Measurements from ENCODE around the gene PSKH1. TPM values are rescaled to one million over a fixed set of nuclear protein-coding genes. Genes with fewer than 3 reads are reported as not detected.
A peak's percentile ranks its signal among the peaks of the same experiment; 100 is the strongest.

The PSKH1 gene
- total and polyA plus RNA-seq, 4 donors, result 8.3 to 23.8 (median 13.8) TPM

GRCh38 chr16:67847064-67847861 is 45.8 kb upstream of the PSKH1 start, which contains the start of gene CENPT:
TSS of gene CENPT (minus strand) at chr16:67847693. CDS start at chr16:67833859, 13,834 bp downstream.
- H3K27me3 ChIP-seq (ENCODE audit: control insufficient read depth in 4 of 4, insufficient read depth in 4 of 4, low read length in 3 of 4), result no peaks in the 10 kb centered on the region
- peak within 1 kb of the TSS; percentile 89 to 97 for H3K27ac ChIP-seq (ENCODE audit: low read depth in 1 of 2, low read length in 2 of 2)
- H3K4me3 ChIP-seq (ENCODE audit: low read depth in 1 of 3, low read length in 3 of 3), result peak within 1 kb of the TSS; percentile 80 to 92 (median 84)
- TF ChIP-seq CTCF (IDR thresholded peaks at IDR 0.05; ENCODE audit: low read depth, low read length, missing input control) (no peak), FOXA1 (IDR thresholded peaks at IDR 0.05) (no peak), HNF4G (IDR thresholded peaks at IDR 0.05) (no peak), MAX (IDR thresholded peaks at IDR 0.05) (no peak)
- H3K4me1 ChIP-seq (ENCODE audit: control insufficient read depth in 4 of 4, insufficient read depth in 4 of 4, low read length in 3 of 4), result peaks cover 14 to 53% (median 42%) of the 10 kb centered on the region in 4 donors
- peak; percentile 71 for DNase-seq (ENCODE audit: low spot score)
- no peaks in the 10 kb centered on the region for H3K36me3 ChIP-seq (ENCODE audit: control insufficient read depth in 4 of 4, insufficient read depth in 3 of 4, low read depth in 1 of 4, low read length in 3 of 4)
- H3K9ac ChIP-seq (ENCODE audit: low read depth in 1 of 2, low read length in 2 of 2), result peak within 1 kb of the TSS; percentile 81 to 95
- WGBS, result under 1% methylated on average over 62 of the region's 62 CpGs
- no peaks in the 10 kb centered on the region for H3K9me3 ChIP-seq (ENCODE audit: control insufficient read depth in 4 of 4, low read length in 3 of 4)

- H3K4me3 ChIP-seq (ENCODE audit: low read depth in 1 of 3, low read length in 3 of 3), result peak overlapping the region in 2 of 3 donors; percentile 84 to 92
- no peaks in the 10 kb centered on the region for H3K9me3 ChIP-seq (ENCODE audit: control insufficient read depth in 4 of 4, low read length in 3 of 4)
- WGBS, result 93% methylated on average over 11 of the region's 11 CpGs
- H3K36me3 ChIP-seq (ENCODE audit: control insufficient read depth in 4 of 4, insufficient read depth in 3 of 4, low read depth in 1 of 4, low read length in 3 of 4), result no peaks in the 10 kb centered on the region
- H3K9ac ChIP-seq (ENCODE audit: low read depth in 1 of 2, low read length in 2 of 2), result peak overlapping the region in 1 of 2 donors; percentile 95
- TF ChIP-seq HNF4G (IDR thresholded peaks at IDR 0.05) (no peak), SP1 (IDR thresholded peaks at IDR 0.05) (no peak)
- H3K27ac ChIP-seq (ENCODE audit: low read depth in 1 of 2, low read length in 2 of 2), result peak overlapping the region in 1 of 2 donors; percentile 28
- H3K27me3 ChIP-seq (ENCODE audit: control insufficient read depth in 4 of 4, insufficient read depth in 4 of 4, low read length in 3 of 4), result no peaks in the 10 kb centered on the region
- peaks cover 14 to 46% (median 38%) of the 10 kb centered on the region in 4 donors for H3K4me1 ChIP-seq (ENCODE audit: control insufficient read depth in 4 of 4, insufficient read depth in 4 of 4, low read length in 3 of 4)
- no peak for DNase-seq (ENCODE audit: low spot score)
Measured at GRCh38 chr16:67848118-67848517, 44.9 kb upstream of the PSKH1 start.

- H3K4me1 ChIP-seq (ENCODE audit: control insufficient read depth in 4 of 4, insufficient read depth in 4 of 4, low read length in 3 of 4), result peaks cover 8 to 23% (median 18%) of the 10 kb centered on the region in 4 donors
- no peak overlapping the region for H3K27ac ChIP-seq (ENCODE audit: low read depth in 1 of 2, low read length in 2 of 2)
- H3K27me3 ChIP-seq (ENCODE audit: control insufficient read depth in 4 of 4, insufficient read depth in 4 of 4, low read length in 3 of 4), result no peaks in the 10 kb centered on the region
- H3K9me3 ChIP-seq (ENCODE audit: control insufficient read depth in 4 of 4, low read length in 3 of 4), result no peaks in the 10 kb centered on the region
- WGBS, result 100% methylated on average over 3 of the region's 3 CpGs
- no peak for DNase-seq (ENCODE audit: low spot score)
- no peak overlapping the region for H3K9ac ChIP-seq (ENCODE audit: low read depth in 1 of 2, low read length in 2 of 2)
- H3K4me3 ChIP-seq (ENCODE audit: low read depth in 1 of 3, low read length in 3 of 3), result no peak overlapping the region
- no peaks in the 10 kb centered on the region for H3K36me3 ChIP-seq (ENCODE audit: control insufficient read depth in 4 of 4, insufficient read depth in 3 of 4, low read depth in 1 of 4, low read length in 3 of 4)
- TF ChIP-seq FOXA1 (IDR thresholded peaks at IDR 0.05) (no peak), REST (IDR thresholded peaks at IDR 0.05) (no peak), RAD21 (IDR thresholded peaks at IDR 0.05) (no peak), MAX (IDR thresholded peaks at IDR 0.05) (no peak), ATF3 (IDR thresholded peaks at IDR 0.05) (no peak), NR2F2 (IDR thresholded peaks at IDR 0.05) (no peak), JUND (IDR thresholded peaks at IDR 0.05) (no peak), SP1 (IDR thresholded peaks at IDR 0.05) (no peak), ZBTB33 (IDR thresholded peaks at IDR 0.05) (no peak), HNF4A (conservative IDR thresholded peaks at IDR 0.05) (no peak), GABPA (IDR thresholded peaks at IDR 0.05 in 1 of 2, conservative IDR thresholded peaks at IDR 0.05 in 1 of 2) (no peak), FOXA2 (IDR thresholded peaks at IDR 0.05) (no peak), YY1 (IDR thresholded peaks at IDR 0.05) (no peak), CTCF (IDR thresholded peaks at IDR 0.05; ENCODE audit: low read depth, low read length, missing input control) (no peak)
Measured at GRCh38 chr16:67853670-67854069, 39.4 kb upstream of the PSKH1 start.

Data from liver (tissue), 9 donors.